ENCODE measurements around the gene SPPL3. TPM values are rescaled to one million over a fixed set of nuclear protein-coding genes. Genes with fewer than 3 reads are reported as not detected.

The SPPL3 gene
- total RNA-seq, 1 donor from 2014 or later, result 26.8 TPM

DNA sequence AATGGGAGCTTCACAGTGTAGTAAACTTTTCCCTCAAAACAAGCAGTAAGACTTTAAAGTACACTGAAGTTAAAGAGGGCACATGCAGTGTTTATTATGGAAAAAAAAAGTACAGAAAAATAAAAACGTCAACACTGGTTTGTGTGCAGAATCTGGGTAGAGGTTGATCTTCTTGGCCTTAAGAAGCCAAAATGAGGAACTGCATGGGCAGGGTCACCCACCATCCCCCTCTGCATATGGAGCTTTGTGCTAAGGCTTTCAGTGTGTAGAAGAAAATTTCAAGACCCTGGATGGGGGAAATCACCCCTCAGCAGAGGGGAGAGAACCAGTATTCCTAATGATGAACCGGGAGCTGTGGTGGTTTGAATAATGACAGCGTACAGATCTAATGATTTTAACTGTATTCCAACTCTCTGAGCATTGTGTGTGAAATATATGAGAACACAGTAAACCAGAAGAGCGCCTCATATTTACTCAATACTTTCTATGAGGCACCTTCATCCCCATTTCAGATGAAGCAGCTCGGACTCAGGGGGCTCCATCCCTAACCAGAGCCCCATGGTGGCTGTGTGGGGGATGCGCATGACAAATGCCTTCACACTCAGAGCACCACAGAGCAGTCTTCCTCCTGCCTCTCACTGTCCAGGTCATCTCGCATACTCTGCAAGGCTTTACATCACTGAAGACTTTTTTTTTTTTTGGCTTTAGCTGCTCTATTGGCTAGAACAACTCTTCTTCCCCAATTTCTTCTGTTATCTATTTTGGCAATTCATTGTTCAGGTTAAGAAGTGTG, 145.2 kb downstream of the SPPL3 start:
- intact Hi-C loops (cut with micrococcal nuclease), result no loop called here
- Histone ChIP-seq H3K27me3 (ENCODE audit: low read depth) (no peaks in the 10 kb centered on the region), H3K4me1 (peaks cover 23% of the 10 kb centered on the region), H3K36me3 (peaks cover 19% of the 10 kb centered on the region), H3K4me3 (no peak overlapping the region), H3K27ac (replicated peaks) (no peak overlapping the region), H3K9me3 (replicated peaks) (no peaks in the 10 kb centered on the region)
- no peak for DNase-seq
- TF ChIP-seq, protein P1, sequence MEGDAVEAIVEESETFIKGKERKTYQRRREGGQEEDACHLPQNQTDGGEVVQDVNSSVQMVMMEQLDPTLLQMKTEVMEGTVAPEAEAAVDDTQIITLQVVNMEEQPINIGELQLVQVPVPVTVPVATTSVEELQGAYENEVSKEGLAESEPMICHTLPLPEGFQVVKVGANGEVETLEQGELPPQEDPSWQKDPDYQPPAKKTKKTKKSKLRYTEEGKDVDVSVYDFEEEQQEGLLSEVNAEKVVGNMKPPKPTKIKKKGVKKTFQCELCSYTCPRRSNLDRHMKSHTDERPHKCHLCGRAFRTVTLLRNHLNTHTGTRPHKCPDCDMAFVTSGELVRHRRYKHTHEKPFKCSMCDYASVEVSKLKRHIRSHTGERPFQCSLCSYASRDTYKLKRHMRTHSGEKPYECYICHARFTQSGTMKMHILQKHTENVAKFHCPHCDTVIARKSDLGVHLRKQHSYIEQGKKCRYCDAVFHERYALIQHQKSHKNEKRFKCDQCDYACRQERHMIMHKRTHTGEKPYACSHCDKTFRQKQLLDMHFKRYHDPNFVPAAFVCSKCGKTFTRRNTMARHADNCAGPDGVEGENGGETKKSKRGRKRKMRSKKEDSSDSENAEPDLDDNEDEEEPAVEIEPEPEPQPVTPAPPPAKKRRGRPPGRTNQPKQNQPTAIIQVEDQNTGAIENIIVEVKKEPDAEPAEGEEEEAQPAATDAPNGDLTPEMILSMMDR (IDR thresholded peaks at IDR 0.05; ENCODE audit: borderline replicate concordance), result no peak

DNA sequence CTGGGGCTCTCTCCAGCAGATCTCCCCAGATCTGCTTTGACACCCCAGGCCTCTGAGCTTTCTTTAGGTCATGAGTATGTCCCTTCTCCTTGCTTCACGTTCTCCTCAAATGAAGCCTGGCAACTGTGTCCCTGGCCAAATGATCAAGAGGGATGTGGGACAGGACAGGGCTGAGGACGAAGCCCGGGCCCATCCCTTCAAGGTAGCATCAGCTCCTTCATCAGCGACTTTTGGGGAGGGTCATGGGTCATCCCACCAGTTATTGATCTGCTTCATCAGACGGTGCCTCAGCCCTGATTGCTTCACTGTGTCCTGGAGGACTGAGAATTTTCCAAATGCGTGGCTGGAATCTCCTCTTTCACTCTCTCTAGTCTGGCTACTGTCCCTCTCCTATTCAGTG, 146.2 kb downstream of the SPPL3 start:
- TF ChIP-seq, protein P1 (IDR thresholded peaks at IDR 0.05; ENCODE audit: borderline replicate concordance), result no peak
- DNase-seq, result no peak
- Histone ChIP-seq H3K36me3 (peaks cover 11% of the 10 kb centered on the region), H3K9me3 (replicated peaks) (no peaks in the 10 kb centered on the region), H3K27ac (replicated peaks) (no peak overlapping the region), H3K27me3 (ENCODE audit: low read depth) (no peaks in the 10 kb centered on the region), H3K4me3 (no peak overlapping the region), H3K4me1 (peaks cover 23% of the 10 kb centered on the region)
- intact Hi-C loops (cut with micrococcal nuclease), result no loop called here

DNA sequence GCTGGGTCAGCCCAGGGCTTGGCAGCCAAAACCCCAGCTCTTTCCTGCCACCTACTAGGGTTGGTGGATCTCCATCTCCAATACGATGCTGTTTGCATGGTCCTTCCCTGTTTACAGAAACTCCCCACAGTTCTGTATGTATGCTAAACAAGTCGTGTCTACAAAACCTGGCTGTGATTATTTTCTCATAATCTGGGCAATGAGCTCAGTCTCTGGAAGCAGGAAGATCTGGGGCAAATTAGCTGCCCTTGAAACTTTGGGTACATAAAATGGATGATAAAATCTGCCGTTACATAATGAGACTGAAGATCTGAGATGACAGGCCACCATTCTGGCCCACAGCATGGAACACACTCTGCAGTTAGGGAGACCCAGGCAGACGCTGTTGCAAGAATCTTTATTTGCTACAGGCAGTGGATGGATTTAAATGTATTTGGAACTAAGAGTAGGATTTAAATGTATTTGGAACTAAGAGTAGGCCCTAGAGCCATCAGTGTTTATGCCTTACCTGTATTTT, 146.9 kb downstream of the SPPL3 start:
- H3K27ac ChIP-seq (replicated peaks), result no peak overlapping the region
- intact Hi-C loops (cut with micrococcal nuclease), result no loop called here
- H3K4me3 ChIP-seq, result no peak overlapping the region
- H3K9me3 ChIP-seq (replicated peaks), result no peaks in the 10 kb centered on the region
- TF ChIP-seq, protein P1 (IDR thresholded peaks at IDR 0.05; ENCODE audit: borderline replicate concordance), result no peak
- no peak for DNase-seq
- H3K4me1 ChIP-seq, result peaks cover 20% of the 10 kb centered on the region
- H3K36me3 ChIP-seq, result peaks cover 7% of the 10 kb centered on the region
- no peaks in the 10 kb centered on the region for H3K27me3 ChIP-seq (ENCODE audit: low read depth)

DNA sequence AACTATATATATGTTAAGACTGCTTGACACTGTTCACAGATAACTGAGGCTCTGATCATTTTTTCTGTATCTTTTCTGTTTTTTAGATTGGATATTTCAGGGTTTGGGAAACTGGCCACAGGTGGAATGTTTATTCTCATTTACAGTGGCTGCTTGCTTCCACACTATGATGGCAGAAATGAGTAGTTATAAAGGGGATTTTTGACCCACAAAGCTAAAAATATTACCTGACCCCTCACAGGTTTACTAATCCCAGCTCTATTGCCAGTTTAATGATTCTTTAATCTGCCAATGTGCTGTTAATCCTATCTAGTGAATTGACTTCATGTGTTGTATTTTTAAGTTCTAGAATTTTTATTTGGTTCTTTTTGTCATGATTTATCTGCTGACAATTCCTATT, 148.9 kb downstream of the SPPL3 start:
- TF ChIP-seq, protein P1 (IDR thresholded peaks at IDR 0.05; ENCODE audit: borderline replicate concordance), result no peak
- Histone ChIP-seq H3K4me1 (peaks cover under 1% of the 10 kb centered on the region), H3K27ac (replicated peaks) (no peak overlapping the region), H3K27me3 (ENCODE audit: low read depth) (no peaks in the 10 kb centered on the region), H3K4me3 (no peak overlapping the region), H3K36me3 (no peaks in the 10 kb centered on the region), H3K9me3 (replicated peaks) (no peaks in the 10 kb centered on the region)
- DNase-seq, result no peak
- intact Hi-C loops (cut with micrococcal nuclease), result no loop called here

DNA sequence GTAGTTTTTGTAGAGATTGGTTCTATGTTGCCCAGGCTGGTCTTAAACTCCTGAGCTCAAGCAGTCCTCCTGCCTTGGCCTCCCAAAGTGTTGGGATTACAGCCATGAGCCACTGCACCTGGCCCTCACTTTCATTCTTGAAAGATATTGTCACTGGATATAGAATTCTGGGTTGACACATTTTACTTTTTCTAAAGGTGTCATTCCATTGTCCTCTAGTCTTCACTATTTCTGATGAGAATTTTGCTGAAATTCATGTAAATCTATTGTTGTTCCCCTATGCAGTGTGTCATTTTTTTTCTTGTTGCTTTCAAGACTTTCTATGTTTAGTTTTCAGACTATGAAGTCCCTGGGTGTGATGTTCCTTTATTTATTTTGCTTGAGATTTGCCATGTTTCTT, 149.4 kb downstream of the SPPL3 start:
- H3K27me3 ChIP-seq (ENCODE audit: low read depth), result no peaks in the 10 kb centered on the region
- no peaks in the 10 kb centered on the region for H3K4me1 ChIP-seq
- no peaks in the 10 kb centered on the region for H3K36me3 ChIP-seq
- H3K27ac ChIP-seq (replicated peaks), result no peak overlapping the region
- DNase-seq, result no peak
- intact Hi-C loops (cut with micrococcal nuclease), result no loop called here
- no peak overlapping the region for H3K4me3 ChIP-seq
- H3K9me3 ChIP-seq (replicated peaks), result no peaks in the 10 kb centered on the region
- TF ChIP-seq, protein P1 (IDR thresholded peaks at IDR 0.05; ENCODE audit: borderline replicate concordance), result no peak

Measured in left ventricle myocardium inferior (tissue), 1 donor.